Hematopoietic multipotent progenitor cell (in vitro differentiated cells): ENCODE results near the gene TRPV4. TPM values are rescaled to one million over a fixed set of nuclear protein-coding genes. Genes with fewer than 3 reads are reported as not detected.

Experiments
- DNase-seq, 3 donors: peaks; one replicate each; pipeline ENCODE4 v3.0.0-alpha.2; 2011 to 2015; ENCODE audit warnings: low read depth in 2 of 3, low spot score in 2 of 3
- total RNA-seq: library from RNA; depleted of rRNA; stranded (reverse); fragments of >200 nt; gene quantifications from one replicate; pipeline ENCODE4 v1.2.3, GENCODE V29; 2012

TRPV4 gene
- total RNA-seq, 1 donor, result not detected

- DNase-seq, result no peak
Observed at GRCh38 chr12:109766251-109766778, 66.9 kb downstream of the TRPV4 start.

DNA sequence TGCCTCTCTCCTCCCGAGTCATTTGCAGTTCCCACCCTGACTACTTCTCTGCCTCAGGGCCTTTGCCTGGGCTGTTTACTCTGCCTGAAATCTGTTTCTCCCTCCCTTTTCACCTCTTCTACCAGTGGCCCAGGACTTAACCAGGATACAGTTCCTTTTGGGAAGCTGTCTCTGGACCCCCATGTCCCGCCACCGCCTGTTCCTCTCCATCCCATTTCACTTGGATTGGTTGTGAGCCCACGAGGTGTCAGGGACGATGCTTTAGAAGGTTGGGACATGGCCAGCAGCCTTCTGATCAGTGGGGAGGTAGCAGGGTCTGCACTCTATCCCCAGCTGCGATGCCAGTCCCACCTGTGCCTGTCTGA is 67.8 kb downstream of the TRPV4 start:
- no peak for DNase-seq

DNA sequence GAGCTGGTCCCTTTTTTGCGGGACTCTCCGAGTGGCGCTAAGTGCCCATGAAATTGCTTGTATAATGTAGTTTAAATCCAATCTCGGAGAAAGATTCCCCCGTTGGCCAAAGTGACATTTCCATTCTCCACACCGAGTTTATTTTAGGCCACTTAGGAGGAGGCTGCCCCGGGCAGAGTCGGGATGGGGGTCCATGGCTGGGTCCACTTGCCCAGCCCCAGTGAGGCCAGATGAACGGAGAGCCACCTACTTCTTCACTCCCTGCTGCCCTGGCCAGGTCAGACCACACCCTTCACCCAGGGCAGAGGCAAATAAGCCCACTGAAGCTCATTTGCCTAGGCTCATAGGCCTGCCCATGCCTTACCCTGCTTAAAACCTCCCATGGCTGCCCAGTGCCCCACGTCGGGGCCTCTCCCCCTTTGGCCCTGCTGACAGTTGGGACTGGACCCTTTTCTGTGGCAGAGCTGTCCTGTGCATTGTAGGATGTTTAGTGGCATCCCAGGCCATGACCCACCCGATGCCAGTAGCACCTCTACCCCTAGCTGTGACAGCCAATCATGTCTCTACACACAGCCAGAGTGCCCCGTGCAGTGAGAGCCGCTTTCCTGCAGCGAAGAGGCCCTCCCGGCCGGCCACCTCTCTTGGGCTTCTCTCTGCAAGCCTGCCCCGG is 68.3 kb downstream of the TRPV4 start:
- no peak for DNase-seq

DNA sequence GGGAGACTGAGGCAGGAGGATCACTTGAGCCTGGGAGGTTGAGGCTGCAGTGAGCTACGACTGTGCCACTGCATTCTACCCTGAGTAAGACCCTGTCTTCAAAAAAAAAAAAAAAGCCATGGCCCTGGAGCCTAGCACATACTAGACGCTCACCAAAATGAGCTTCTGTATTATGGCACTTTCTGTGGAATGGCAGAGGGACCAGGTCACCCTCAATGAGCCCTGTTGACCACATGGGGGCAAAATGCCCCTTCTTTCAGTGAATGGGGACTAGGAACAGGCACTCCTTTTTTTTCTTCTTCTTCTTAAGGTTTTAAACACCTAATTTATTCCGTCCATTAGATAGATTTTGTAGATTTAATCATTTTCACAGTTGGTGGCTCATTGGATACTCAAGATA is 69.1 kb downstream of the TRPV4 start:
- DNase-seq, result peak in 1 of 3 donors; percentile 30

DNA sequence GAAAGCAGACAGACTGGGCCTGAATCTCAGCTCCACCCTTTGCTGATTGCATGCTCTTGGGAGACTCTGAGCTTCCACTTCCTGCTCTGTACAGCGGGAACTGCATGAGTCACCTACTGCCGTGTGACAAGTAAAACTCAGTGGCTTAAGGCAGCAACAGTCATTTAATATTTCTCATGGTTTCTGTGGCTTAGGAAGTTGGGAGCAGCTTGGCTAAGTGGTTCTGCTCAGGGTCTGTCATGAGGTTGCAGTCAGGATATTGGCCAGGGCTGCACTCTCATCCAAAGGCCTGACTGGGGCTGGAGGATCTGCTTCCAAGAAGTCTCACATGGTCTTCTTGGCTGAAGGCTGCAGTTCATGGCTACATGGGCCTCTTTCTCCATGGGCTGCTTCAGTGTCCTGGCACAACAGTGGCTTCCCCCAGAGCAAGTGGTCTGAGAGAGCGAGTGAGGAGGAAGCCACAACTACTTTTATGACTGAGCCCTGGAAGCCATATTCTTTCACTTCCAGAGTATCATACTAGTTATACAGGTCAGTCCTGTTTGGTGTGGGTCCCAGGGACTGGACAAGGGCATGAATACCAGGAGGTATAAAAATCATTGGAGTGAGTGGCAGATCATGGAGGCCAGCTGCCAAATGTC is 69.9 kb downstream of the TRPV4 start:
- DNase-seq, result no peak

- no peak for DNase-seq
Observed at GRCh38 chr12:109762673-109763191, 70.5 kb downstream of the TRPV4 start.

- DNase-seq, result no peak
Observed at GRCh38 chr12:109762071-109762672, 71.0 kb downstream of the TRPV4 start.

- no peak for DNase-seq
Observed at GRCh38 chr12:109760930-109761921, 72.0 kb downstream of the TRPV4 start.

- peak in 2 of 3 donors; percentile 56 to 84 for DNase-seq
Observed at GRCh38 chr12:109760031-109760929, 72.9 kb downstream of the TRPV4 start.

DNA sequence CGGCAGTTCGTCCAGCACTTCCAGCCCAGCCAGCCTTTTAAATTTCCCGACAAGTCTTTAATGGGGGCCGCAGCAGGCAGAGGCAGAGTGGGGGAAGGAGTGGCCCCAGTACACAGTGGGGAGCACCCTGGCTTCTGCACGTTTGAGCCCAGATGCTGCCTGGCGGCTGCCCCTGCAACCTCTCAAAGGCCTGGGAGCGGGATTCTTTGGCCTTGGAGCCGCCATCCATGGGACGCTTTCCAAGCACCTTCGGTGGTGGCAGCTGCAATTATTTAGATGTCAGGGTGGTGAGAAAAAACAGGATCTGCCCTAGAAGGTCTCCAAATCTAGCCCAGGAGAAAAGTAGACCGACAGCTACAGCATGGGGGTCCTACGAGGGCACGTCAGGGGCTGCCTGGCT is 73.6 kb downstream of the TRPV4 start:
- no peak for DNase-seq

- DNase-seq, result no peak
Observed at GRCh38 chr12:109758426-109759420, 74.5 kb downstream of the TRPV4 start.

GRCh38 chr12:109757671-109758265 is 75.4 kb downstream of the TRPV4 start:
- DNase-seq, result no peak

DNA sequence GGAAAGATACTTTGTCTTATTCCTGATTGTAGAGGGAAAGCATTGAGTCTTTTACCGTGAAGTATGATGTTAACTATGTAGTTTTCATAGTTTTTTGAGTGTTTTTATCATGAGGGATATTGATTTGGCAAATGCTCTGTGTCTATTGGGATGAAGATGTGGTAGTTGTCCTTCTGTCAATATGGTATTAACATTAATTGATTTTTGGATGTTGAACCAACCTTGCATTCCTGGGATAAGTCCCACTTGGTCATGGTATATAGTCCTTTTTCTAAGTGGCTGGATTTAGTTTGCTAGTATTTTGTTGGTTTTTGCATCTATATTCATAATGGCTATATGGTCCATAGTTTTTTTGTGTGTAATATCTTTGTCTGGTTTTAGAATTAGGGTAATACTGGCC is 76.7 kb downstream of the TRPV4 start:
- DNase-seq, result no peak

DNA sequence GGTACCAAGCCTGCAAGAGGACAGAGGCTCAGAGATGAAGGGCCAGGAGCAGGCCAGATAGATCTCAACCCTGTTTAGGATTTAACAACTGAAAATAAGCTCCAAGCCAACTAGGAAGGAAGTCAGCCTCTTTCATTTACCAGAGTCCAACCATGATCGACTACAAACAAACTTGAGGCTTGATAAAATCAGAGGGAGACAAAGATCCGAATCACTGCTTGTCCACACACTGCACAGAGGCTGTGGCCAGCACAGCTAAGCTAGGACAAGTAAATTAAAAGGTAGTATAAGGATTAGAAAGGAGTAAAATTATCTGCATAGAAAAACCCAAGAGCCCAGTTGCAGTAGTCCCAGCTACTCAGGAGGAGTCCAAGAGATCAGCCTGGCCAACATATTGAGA is 79.2 kb downstream of the TRPV4 start:
- no peak for DNase-seq

- no peak for DNase-seq
Observed at GRCh38 chr12:109753054-109753401, 80.2 kb downstream of the TRPV4 start.

- no peak for DNase-seq
Observed at GRCh38 chr12:109752117-109753053, 80.8 kb downstream of the TRPV4 start.
